ENCODE data around the gene TMED1. TPM values are rescaled to one million over a fixed set of nuclear protein-coding genes. Genes with fewer than 3 reads are reported as not detected.

The TMED1 gene
- total RNA-seq, 6 experiments from 2014 or later, result 42.8 to 65.0 (median 48.1) TPM

DNA sequence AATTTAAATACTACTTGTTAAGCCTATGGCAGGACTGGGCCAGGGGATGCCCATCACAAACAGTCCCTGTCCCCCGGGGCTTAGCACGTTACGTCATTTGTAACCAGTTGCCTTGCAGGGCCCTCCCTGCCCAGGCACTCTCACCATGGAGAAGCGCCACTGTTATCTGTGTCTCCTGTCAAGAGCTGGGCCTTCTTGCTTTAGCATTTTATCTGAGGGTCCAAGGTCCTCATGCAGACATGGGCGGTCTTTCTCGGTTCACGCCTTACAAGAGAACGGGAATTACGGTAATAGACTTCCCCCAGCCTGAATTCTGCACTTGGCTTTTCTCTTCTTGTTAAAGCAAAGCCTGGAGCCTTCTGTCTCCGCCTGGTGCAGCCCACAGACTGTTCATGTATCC is 46.1 kb downstream of the TMED1 start:
- no peak for DNase-seq
- peaks cover 19% of the 10 kb centered on the region for H3K36me3 Mint-ChIP-seq (ENCODE audit: low read depth)

GRCh38 chr19:10788146-10788545 is 47.9 kb downstream of the TMED1 start:
- H3K27me3 Mint-ChIP-seq (ENCODE audit: insufficient read depth), result peaks cover 9% of the 10 kb centered on the region
- TF ChIP-seq, protein P1, sequence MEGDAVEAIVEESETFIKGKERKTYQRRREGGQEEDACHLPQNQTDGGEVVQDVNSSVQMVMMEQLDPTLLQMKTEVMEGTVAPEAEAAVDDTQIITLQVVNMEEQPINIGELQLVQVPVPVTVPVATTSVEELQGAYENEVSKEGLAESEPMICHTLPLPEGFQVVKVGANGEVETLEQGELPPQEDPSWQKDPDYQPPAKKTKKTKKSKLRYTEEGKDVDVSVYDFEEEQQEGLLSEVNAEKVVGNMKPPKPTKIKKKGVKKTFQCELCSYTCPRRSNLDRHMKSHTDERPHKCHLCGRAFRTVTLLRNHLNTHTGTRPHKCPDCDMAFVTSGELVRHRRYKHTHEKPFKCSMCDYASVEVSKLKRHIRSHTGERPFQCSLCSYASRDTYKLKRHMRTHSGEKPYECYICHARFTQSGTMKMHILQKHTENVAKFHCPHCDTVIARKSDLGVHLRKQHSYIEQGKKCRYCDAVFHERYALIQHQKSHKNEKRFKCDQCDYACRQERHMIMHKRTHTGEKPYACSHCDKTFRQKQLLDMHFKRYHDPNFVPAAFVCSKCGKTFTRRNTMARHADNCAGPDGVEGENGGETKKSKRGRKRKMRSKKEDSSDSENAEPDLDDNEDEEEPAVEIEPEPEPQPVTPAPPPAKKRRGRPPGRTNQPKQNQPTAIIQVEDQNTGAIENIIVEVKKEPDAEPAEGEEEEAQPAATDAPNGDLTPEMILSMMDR (IDR thresholded peaks at IDR 0.05), result no peak
- no peaks in the 10 kb centered on the region for H3K9me3 Mint-ChIP-seq
- no peaks in the 10 kb centered on the region for H3K4me1 Mint-ChIP-seq (ENCODE audit: low read depth)
- H3K27ac Mint-ChIP-seq, result no peak overlapping the region
- peaks cover 28% of the 10 kb centered on the region for H3K36me3 Mint-ChIP-seq (ENCODE audit: low read depth)
- H3K4me3 Mint-ChIP-seq, result no peak overlapping the region
- DNase-seq, result no peak

More for the DNA sequence above, 46.1 kb downstream of the TMED1 start:
- TF ChIP-seq, protein P1 (IDR thresholded peaks at IDR 0.05), result no peak
- Mint-ChIP-seq H3K27ac (no peak overlapping the region), H3K4me1 (ENCODE audit: low read depth) (no peaks in the 10 kb centered on the region), H3K4me3 (no peak overlapping the region), H3K27me3 (ENCODE audit: insufficient read depth) (peaks cover 6% of the 10 kb centered on the region), H3K9me3 (no peaks in the 10 kb centered on the region)

- Mint-ChIP-seq H3K27ac (no peak overlapping the region), H3K36me3 (ENCODE audit: low read depth) (peaks cover 33% of the 10 kb centered on the region)
These were observed 51.8 kb downstream of the TMED1 start for GRCh38 chr19:10784257-10784656.

DNA sequence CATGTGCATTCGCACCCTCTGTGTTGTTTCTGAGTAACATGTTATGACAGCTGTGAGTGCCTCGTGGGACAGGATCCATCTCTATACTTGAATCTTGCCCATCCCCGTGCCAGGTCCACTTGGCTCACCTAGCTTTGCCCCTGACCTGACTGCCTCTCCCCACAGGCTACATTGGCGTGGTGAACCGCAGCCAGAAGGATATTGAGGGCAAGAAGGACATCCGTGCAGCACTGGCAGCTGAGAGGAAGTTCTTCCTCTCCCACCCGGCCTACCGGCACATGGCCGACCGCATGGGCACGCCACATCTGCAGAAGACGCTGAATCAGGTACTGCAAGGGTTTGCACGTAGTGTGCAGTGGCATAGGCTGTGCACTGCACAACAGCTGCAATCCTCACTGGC is 53.2 kb downstream of the TMED1 start:
- no peak overlapping the region for H3K27ac Mint-ChIP-seq
- H3K36me3 Mint-ChIP-seq (ENCODE audit: low read depth), result peaks cover 37% of the 10 kb centered on the region

More at GRCh38 chr19:10784257-10784656, 51.8 kb downstream of the TMED1 start:
- no peak for DNase-seq
- Mint-ChIP-seq H3K27me3 (ENCODE audit: insufficient read depth) (peaks cover 9% of the 10 kb centered on the region), H3K9me3 (no peaks in the 10 kb centered on the region), H3K4me1 (ENCODE audit: low read depth) (peaks cover 7% of the 10 kb centered on the region; the same call in 1 of the 2 replicates), H3K4me3 (no peak overlapping the region)
- TF ChIP-seq, protein P1 (IDR thresholded peaks at IDR 0.05), result no peak

More for the DNA sequence above, 53.2 kb downstream of the TMED1 start:
- DNase-seq, result no peak
- TF ChIP-seq, protein P1 (IDR thresholded peaks at IDR 0.05), result no peak
- Mint-ChIP-seq H3K4me3 (no peak overlapping the region), H3K4me1 (ENCODE audit: low read depth) (peaks cover 7% of the 10 kb centered on the region; the same call in 1 of the 2 replicates), H3K27me3 (ENCODE audit: insufficient read depth) (peaks cover 7% of the 10 kb centered on the region), H3K9me3 (no peaks in the 10 kb centered on the region)

Small RNAs within 50 kb of the gene (microRNA-seq; reads per million reads assigned to microRNA genes)
- 8.5 reads per million, percentile 5 among the genes with 10 or more reads in this experiment for gene MIR199A1
- 3.1 reads per million for gene MIR6793

Other genes with a start within 250 kb of the TMED1 start
- gene AP1M2, start 248.9 kb downstream of the TMED1 start, total RNA-seq (2021; fragmentation: NEBNext Ultra II Directional; extraction: Animal tissue kit (Norgen Biotek cat#: 25700)), result 1 to 10 TPM in 1 of 6 experiments, under 1 TPM in 2, not detected in 3; 0.12 to 1.3 (median 0.59) TPM
- 100 to 1,000 TPM; 156 to 190 (median 166) TPM for gene SLC44A2, start 210.7 kb downstream of the TMED1 start, total RNA-seq (2021; fragmentation: NEBNext Ultra II Directional; extraction: Animal tissue kit (Norgen Biotek cat#: 25700))
- 100 to 1,000 TPM; 227 to 298 (median 277) TPM for gene ILF3, start 181.9 kb downstream of the TMED1 start, total RNA-seq (2021; fragmentation: NEBNext Ultra II Directional; extraction: Animal tissue kit (Norgen Biotek cat#: 25700))
- 10 to 100 TPM; 28.6 to 36.8 (median 35.0) TPM for gene QTRT1, start 134.8 kb downstream of the TMED1 start, total RNA-seq (2021; fragmentation: NEBNext Ultra II Directional; extraction: Animal tissue kit (Norgen Biotek cat#: 25700))
- 100 to 1,000 TPM in 1 of 6 experiments, 10 to 100 TPM in 5; 91.5 to 122 (median 99.5) TPM for gene DNM2, start 118.1 kb downstream of the TMED1 start, total RNA-seq (2021; fragmentation: NEBNext Ultra II Directional; extraction: Animal tissue kit (Norgen Biotek cat#: 25700))
- under 1 TPM in 2 of 6 experiments, not detected in 4; 0.40 to 0.71 TPM for gene C19orf38, start 12.2 kb upstream of the TMED1 start, total RNA-seq (2021; fragmentation: NEBNext Ultra II Directional; extraction: Animal tissue kit (Norgen Biotek cat#: 25700))
- 10 to 100 TPM; 67.2 to 82.1 (median 76.8) TPM for gene CARM1, start 35.3 kb upstream of the TMED1 start, total RNA-seq (2021; fragmentation: NEBNext Ultra II Directional; extraction: Animal tissue kit (Norgen Biotek cat#: 25700))
- 100 to 1,000 TPM in 1 of 6 experiments, 10 to 100 TPM in 5; 78.7 to 105 (median 83.3) TPM for gene YIPF2, start 92.4 kb upstream of the TMED1 start, total RNA-seq (2021; fragmentation: NEBNext Ultra II Directional; extraction: Animal tissue kit (Norgen Biotek cat#: 25700))
- gene TIMM29, start 92.6 kb upstream of the TMED1 start, total RNA-seq (2021; fragmentation: NEBNext Ultra II Directional; extraction: Animal tissue kit (Norgen Biotek cat#: 25700)), result 10 to 100 TPM; 18.0 to 25.0 (median 20.6) TPM
- gene SMARCA4, start 124.8 kb upstream of the TMED1 start, total RNA-seq (2021; fragmentation: NEBNext Ultra II Directional; extraction: Animal tissue kit (Norgen Biotek cat#: 25700)), result 100 to 1,000 TPM; 105 to 116 (median 114) TPM